EL (cell line): ENCODE data around the gene CD79B.
A peak's percentile ranks its signal among the peaks of the same experiment; 100 is the strongest.

Experiments used
- DNase-seq: peaks from one replicate; pipeline ENCODE4 v3.0.0-alpha.2; 2016

The CD79B gene

GRCh38 chr17:63950940-63951907 lies 19.1 kb upstream of the CD79B start:
- no peak for DNase-seq

DNA sequence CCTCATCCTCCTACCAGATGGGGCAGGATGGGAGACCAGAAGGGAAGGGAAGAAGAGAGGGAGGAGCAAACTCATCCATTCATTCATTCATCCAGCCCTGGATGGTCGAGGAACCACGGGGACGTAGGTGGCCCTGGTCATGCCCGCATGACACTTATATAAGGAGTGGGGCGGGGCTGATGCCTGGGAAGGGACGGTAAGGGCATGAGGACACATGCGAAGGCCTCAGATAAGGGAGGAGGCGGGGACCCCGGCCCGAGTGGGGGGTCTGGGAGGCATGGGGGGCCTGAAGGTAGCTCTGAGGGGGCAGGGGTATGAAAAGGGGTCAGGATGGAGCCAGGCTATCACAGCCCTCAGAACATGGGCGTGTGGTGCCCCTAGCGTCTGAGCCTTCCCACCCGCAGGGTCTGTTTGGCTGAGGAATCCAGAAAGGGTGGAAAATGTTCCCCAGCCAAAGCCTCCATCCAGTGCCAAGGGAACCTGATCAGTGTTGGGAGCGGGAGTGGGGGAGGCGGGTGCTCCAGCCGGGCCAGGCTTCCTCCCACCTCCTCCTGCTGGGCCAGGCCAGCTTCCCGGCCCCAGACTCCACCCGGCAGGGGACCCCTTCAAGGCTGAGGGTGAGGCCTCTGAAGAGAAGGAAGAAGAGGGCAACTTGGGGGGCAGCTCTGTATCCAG lies 17.6 kb upstream of the CD79B start:
- DNase-seq, result no peak

DNA sequence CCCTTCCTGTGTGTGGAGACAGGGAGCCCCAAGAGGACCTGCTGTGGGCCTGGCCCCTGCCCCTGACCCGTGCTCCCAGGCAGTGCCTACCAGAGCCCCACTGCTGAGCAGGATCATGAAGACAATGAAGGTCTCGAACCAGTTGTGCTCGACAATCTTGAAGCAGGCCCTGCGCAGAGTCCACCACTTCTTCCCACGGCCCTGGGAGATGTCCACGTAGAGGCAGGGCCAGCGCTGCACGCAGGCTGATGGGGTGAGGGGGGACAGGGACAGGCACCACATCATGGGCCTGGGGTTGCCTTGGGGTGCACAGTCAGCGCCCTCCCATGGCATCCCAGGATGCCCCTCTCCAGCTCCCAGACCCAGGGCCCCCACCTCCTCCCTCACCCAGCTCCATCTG lies 16.4 kb upstream of the CD79B start:
- DNase-seq, result no peak

DNA sequence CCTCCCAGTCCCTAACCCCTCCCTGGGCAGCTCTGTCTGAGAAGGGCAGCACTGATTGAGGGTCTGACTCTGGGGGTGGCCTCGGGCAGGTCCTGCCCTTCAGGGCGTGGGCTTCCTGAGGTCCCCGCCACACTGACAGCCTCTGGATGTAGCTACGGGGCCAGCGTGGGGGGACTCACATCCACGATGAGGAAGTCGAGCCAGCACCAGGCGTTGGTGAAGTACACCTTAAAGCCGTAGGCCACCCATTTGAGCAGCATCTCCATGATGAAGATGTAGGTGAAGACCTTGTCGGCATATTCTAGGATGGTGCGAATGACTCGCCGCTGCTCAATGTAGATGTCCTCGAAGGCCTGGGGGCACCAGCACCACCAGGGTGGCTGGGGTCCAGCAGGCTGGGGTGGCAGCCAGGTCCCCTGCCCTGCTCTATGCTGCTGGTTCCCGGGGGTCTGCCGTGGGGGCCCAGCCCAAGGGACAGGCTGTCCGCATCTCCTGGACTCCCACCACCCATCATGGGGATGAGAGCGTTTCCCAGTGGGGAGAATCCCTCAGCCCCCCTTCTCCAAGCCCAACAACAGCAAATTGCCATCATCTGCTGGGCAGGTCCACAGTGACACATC lies 15.7 kb upstream of the CD79B start:
- no peak for DNase-seq

DNA sequence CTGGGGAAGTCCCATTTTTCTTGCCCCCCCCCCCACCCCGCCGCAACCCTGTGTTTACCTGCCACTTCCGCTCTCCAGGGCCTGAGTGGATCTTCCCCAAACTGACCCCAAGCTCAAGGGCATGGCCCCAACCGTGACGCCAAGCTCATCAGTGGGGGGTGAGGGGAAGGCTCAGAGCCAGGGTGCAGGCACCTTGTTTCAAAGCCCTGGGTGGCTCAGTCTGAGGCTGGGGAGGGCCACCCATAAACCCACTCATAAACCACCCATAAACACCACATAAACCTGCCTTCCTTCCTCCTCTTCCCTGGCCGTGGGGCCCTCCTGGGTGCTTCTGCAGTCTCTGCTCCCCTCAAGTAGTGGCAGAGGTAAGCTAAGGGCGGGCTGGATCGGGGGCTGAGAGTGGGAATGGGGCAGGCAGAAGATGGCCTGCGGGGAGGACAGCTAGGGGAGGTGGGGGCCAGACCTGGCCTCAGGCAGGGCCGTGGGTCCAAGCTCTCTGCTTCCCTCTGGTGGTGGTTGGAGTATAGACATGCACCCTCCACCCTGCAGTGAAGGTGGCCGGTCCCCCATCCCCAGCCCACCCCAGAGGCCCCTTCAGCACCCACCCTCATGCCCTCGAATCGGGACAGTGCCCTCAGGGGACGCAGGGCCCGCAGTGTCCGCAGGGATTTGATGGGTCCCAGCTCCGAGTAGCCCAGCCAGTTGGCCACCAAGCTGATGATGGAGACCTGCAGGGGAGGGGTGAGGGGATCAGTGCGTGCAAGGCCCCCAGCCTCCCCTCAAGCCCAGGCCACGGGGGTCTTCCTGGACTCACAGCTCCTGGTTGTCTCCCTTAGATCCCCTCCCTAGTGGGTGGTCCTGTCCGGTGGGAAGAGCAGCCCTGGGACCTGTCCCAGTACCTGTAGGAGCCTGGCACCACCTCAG lies 14.6 kb upstream of the CD79B start:
- peak; percentile 39 for DNase-seq

DNA sequence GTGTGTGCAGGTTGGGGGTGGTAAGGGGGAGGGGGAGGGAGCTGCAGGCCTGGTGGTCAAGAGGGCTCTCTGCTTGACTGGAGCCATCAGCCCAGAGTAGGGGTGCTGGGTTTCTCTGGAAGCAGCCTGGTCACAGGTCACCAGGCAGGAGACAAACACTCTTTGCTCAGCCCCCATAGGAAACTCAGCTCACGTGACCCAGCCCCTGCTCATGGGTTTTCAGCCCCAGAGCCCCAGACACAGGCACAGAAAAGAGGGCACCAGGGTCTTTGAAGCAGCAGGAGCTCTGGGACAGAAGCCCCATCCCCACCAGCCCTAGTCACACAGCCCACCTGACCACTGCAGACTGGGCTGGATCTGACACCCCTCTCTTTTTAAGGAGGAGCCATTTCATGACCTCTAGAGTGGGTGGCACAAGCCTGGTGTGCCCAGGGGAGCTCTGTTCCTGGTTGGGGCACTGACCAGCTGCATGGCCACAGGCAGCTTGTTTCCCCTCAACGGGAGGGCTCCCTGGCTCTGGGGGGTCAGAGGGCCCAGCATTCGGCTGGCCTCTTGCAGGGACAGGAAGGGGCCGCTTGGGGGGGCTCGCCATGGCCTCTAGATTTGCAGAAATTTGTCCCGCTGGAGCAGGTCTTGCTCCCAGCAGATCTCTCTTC lies 13.8 kb upstream of the CD79B start:
- DNase-seq, result no peak

DNA sequence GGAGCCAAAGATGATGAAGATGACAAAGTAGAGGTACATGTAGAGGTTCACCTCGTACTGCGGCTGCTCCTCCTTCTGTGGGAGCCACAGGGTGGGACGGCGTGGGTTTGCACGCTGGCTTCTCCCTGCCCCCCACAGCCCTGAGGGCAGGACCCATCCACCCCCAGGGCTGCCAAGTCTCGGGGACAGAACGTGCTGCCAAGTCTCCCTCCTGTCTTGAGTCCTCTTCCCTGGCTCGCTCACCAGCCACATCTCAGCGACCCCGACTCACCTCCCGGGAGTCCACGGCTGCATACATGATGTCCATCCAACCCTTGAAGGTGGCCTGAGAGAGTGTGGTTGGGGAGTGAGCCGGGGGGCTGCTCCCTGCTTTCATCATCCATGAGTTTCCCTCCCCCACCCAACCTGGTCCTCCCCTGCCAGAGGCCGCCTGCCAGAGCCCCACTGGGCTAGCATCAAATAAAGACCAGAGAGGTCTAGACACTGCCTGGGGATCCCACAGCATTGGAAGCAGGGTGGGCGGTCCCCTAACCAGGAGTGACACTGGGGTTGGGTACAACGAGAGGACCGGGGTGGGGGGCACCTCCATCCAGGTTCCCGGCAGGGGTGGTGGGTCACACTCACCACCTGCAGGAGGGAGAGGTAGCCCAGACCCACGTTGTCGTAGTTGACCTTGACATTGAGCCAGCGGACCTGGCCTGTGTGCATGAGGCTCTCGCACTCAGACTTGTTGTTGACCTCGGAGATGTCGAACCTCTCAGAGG lies 12.8 kb upstream of the CD79B start:
- DNase-seq, result no peak

DNA sequence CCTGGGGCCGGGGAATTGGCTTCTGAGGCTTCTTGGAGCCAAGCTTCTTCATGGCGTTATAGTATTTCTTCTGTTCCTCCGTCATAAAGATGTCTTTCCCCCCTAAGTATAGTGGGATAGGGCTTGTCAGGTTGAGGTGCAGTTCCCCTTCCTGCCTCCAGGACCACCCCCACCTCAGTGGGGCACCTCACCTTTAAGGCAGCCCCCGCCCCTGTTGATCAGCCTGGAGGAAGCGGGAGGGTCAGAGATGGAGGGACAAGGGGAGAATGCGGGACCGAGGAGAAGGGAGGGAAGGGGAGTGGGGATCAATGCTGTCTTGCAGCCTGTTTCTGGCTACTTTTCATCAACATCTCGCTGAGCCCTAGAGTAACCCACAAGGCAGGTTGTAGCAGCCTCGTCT lies 11.6 kb upstream of the CD79B start:
- no peak for DNase-seq

DNA sequence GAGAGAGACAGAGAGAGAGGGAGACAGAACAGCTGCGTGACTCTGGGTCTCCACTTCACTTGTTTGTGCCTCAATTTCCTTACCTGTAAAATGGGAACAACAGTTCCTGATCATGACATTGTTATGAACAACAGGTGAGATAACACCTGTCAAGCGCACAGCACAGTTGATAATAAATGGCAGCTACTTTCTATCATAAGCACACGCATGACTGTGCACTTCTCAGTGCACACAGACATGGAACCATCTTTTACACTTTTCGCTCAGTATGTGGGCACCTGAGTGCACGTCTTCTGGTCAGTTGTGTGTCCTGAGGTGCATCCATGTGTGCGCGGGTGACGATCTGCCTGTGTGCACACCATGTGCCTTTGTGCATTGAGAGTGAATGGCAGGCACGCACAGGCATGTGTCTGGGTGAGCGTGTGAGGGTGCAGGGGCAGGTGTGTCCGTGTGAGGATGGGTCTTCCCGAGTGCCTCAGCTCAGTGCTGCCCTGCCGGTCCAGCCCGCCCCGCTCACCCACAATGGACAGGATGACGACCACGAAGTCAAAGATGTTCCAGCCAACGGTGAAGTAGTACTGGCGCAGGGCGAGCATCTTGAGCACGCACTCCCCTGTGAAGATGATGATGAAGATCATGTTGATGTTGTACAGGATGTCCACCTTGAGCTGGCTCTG lies 10.3 kb upstream of the CD79B start:
- DNase-seq, result no peak

- DNase-seq, result no peak
These were observed 9.6 kb upstream of the CD79B start for GRCh38 chr17:63941751-63942150.

- DNase-seq, result no peak
These were observed 9.0 kb upstream of the CD79B start for GRCh38 chr17:63941162-63941561.

GRCh38 chr17:63940584-63940983 lies 8.5 kb upstream of the CD79B start:
- no peak for DNase-seq

- DNase-seq, result no peak
These were observed 7.8 kb upstream of the CD79B start for GRCh38 chr17:63939884-63940283.

- no peak for DNase-seq
These were observed 7.3 kb upstream of the CD79B start for GRCh38 chr17:63939401-63939800.

- no peak for DNase-seq
These were observed 5.8 kb upstream of the CD79B start for GRCh38 chr17:63937920-63938319.

DNA sequence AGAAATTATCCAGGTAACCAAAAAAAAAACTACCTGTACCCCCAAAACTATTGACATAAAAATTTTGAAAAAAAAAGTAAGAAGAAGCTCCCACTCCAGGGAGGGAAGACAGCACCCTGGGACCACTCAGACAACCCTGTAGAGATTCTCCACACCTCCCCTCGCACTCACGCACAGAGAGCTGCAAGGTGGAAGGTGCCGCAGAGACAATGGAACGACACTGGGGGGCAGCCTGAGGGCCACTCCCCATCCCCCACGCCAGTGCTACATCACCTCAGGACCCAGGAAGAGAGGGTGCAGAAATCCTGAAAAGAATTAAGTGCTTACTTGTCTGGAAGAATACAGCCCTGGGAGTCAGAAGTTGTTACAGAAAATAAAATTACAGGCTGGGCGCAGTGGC lies 5.2 kb upstream of the CD79B start:
- no peak for DNase-seq

DNA sequence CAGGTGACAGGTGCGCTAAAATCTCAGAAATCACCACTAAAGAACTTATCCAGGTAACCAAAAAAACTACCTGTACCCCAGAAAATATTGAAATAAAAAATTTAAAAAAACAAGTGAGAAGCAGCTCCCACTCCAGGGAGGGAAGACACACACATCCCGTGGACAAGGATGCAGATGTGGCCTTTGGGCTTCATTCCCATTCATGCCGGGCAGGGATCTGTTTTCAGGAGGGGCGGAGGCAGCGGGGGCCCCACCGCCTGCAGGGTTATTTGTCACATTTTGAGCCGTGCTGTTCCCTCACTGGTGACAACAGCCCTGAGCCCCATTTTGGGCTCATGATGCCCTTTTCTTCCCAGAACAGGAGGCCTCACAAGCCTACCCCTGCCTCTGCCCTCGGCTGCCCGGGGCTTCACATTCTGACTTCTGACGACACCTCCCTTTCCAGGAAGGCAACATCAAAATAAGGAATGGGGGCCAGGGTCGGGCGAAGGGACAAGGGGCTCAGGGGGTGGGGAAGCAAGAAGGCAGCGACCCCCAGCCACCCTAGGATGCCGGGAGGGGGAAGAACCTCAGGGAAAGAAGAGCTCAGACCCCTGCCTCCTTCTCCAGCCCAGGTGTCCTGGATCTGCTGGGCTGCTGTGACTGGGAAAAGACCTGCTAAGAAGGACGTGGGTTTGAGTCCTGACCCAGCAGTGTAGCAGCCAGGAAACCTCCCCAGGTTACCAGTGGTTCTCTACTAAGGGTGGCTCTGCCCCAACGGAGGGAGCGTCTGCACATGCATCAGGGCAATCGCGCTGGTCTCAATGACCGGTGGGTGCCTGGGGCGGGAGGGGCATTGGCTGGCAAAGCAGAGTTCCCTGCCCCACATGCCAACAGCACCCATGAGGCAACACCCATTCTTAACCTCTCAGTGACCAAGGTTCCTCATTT lies 2.3 kb upstream of the CD79B start:
- DNase-seq, result no peak

- no peak for DNase-seq
These were observed 1.5 kb upstream of the CD79B start for GRCh38 chr17:63933598-63933997.

DNA sequence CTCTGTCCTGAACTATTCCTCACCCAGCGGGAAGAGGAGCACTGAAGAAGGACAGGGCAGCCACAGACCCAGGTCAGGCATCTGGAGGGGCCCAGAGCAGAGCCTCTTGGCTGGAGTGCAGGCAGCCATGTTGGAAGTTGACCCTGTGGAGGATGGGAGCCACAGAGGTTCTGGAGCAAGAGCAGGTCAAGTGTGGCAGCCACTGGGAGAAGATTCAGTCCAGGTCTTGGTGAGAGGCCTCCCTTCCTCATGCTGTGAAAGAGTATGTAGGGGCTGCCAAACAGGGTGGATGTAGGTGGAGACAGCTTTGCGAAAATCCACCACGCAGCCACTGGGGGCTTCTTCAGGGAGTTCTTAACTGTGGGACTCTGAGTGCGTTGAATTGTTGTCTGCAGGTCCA lies 590 bp upstream of the CD79B start:
- DNase-seq, result no peak
